Liver (tissue), 9 donors: Measurements from ENCODE around the gene GPR75. TPM values are rescaled to one million over a fixed set of nuclear protein-coding genes. Genes with fewer than 3 reads are reported as not detected.

Experiments used
- DNase-seq: peaks from one replicate; pipeline ENCODE4 v3.0.0-alpha.2; 2017; ENCODE audit warnings: low spot score
- H3K27ac ChIP-seq, 2 donors: one replicate each; pipeline ENCODE4 v1.7.0; 2013; ENCODE audit warnings: inconsistent platforms in 2 of 2, low read length in 2 of 2, control low read depth in 1 of 2, low read depth in 1 of 2, mild to moderate bottlenecking in 1 of 2
- H3K27me3 ChIP-seq, 4 donors: one replicate each; pipeline versions ENCODE4 v1.6.1 to v1.7.0; 2013; ENCODE audit warnings: low read length in 3 of 4, inconsistent platforms in 1 of 4, mild to moderate bottlenecking in 1 of 4, moderate library complexity in 1 of 4; ENCODE audit not compliant: control insufficient read depth in 4 of 4, insufficient read depth in 4 of 4
- H3K36me3 ChIP-seq, 4 donors: one replicate each; pipeline versions ENCODE4 v1.6.1 to v1.7.0; 2013; ENCODE audit warnings: low read length in 3 of 4, mild to moderate bottlenecking in 3 of 4, low read depth in 1 of 4, moderate library complexity in 1 of 4; ENCODE audit not compliant: control insufficient read depth in 4 of 4, insufficient read depth in 3 of 4
- H3K4me1 ChIP-seq, 4 donors: one replicate each; pipeline versions ENCODE4 v1.6.1 to v1.7.0; 2013; ENCODE audit warnings: low read length in 3 of 4, mild to moderate bottlenecking in 3 of 4, moderate library complexity in 1 of 4; ENCODE audit not compliant: control insufficient read depth in 4 of 4, insufficient read depth in 4 of 4
- H3K4me3 ChIP-seq, 3 donors: one replicate each; pipeline versions ENCODE4 v1.6.1 to v1.7.0; 2013; ENCODE audit warnings: low read length in 3 of 3, control low read depth in 1 of 3, low read depth in 1 of 3, mild to moderate bottlenecking in 1 of 3
- H3K9ac ChIP-seq, 2 donors: one replicate each; pipeline ENCODE4 v1.7.0; 2013; ENCODE audit warnings: low read length in 2 of 2, mild to moderate bottlenecking in 2 of 2, moderate library complexity in 2 of 2, control low read depth in 1 of 2, low read depth in 1 of 2
- H3K9me3 ChIP-seq, 4 donors: one replicate each; pipeline versions ENCODE4 v1.6.1 to v1.7.0; 2013; ENCODE audit warnings: low read length in 3 of 4; ENCODE audit not compliant: control insufficient read depth in 4 of 4
- ATF3 ChIP-seq: IDR thresholded peaks from 2 replicates; pipeline ENCODE4 v1.6.1; 2016; ENCODE audit warnings: antibody characterized with exemption
- EGR1 ChIP-seq, 2 donors: IDR thresholded peaks; 2 replicates each; pipeline ENCODE4 v1.6.1; 2016 to 2018; ENCODE audit warnings: antibody characterized with exemption in 2 of 2, low read depth in 2 of 2
- FOXA1 ChIP-seq: IDR thresholded peaks from 2 replicates; pipeline ENCODE4 v1.6.1; 2016; ENCODE audit warnings: antibody characterized with exemption
- FOXA2 ChIP-seq: IDR thresholded peaks from 2 replicates; pipeline ENCODE4 v1.6.1; 2016; ENCODE audit warnings: antibody characterized with exemption
- GABPA ChIP-seq, 2 donors: IDR thresholded peaks in 1 of 2; conservative IDR thresholded peaks in 1 of 2; 2 replicates each; pipeline ENCODE4 v1.6.1; 2016; ENCODE audit warnings: antibody characterized with exemption in 2 of 2, mild to moderate bottlenecking in 1 of 2, moderate library complexity in 1 of 2
- HNF4A ChIP-seq, 2 donors: conservative IDR thresholded peaks; 2 replicates each; pipeline ENCODE4 v1.6.1; 2016; ENCODE audit warnings: antibody characterized with exemption in 2 of 2, mild to moderate bottlenecking in 2 of 2
- HNF4G ChIP-seq: IDR thresholded peaks from 2 replicates; pipeline ENCODE4 v1.6.1; 2016; ENCODE audit warnings: antibody characterized with exemption
- JUND ChIP-seq, 2 donors: IDR thresholded peaks; 2 replicates each; pipeline ENCODE4 v1.6.1; 2016; ENCODE audit warnings: antibody characterized with exemption in 2 of 2
- MAX ChIP-seq: IDR thresholded peaks from 2 replicates; pipeline ENCODE4 v1.6.1; 2016; ENCODE audit warnings: antibody characterized with exemption
- NR2F2 ChIP-seq: IDR thresholded peaks from 2 replicates; pipeline ENCODE4 v1.6.1; 2016; ENCODE audit warnings: antibody characterized with exemption
- RAD21 ChIP-seq, 2 donors: IDR thresholded peaks; 2 replicates each; pipeline ENCODE4 v1.6.1; 2016; ENCODE audit warnings: antibody characterized with exemption in 2 of 2, mild to moderate bottlenecking in 2 of 2
- REST ChIP-seq: IDR thresholded peaks from 2 replicates; pipeline ENCODE4 v1.6.1; 2016; ENCODE audit warnings: antibody characterized with exemption, mild to moderate bottlenecking
- RXRA ChIP-seq, 2 donors: IDR thresholded peaks; 2 replicates each; pipeline ENCODE4 v1.6.1; 2017 to 2018; ENCODE audit warnings: antibody characterized with exemption in 2 of 2, mild to moderate bottlenecking in 1 of 2
- SP1 ChIP-seq: IDR thresholded peaks from 2 replicates; pipeline ENCODE4 v1.6.1; 2018; ENCODE audit warnings: antibody characterized with exemption, mild to moderate bottlenecking
- TAF1 ChIP-seq: conservative IDR thresholded peaks from 2 replicates; pipeline ENCODE4 v1.6.1; 2016; ENCODE audit warnings: antibody characterized with exemption, mild to moderate bottlenecking
- YY1 ChIP-seq: IDR thresholded peaks from 2 replicates; pipeline ENCODE4 v1.6.1; 2016; ENCODE audit warnings: antibody characterized with exemption, mild to moderate bottlenecking
- WGBS: extraction: QIAGEN DNeasy Blood & Tissue Kit; methylation state at CpG from one replicate; pipeline ENCODE4 v1.1.7; 2013; 5-methylcytosine and 5-hydroxymethylcytosine counted together
- polyA plus RNA-seq, 2 donors: library from polyadenylated mRNA; stranded (reverse) in 1 of 2; unstranded in 1 of 2; fragments of 200-250 nt in 1 of 2; fragments of >200 nt in 1 of 2; fragmentation: Nextera tagmentation in 1 of 2; extraction: Ambion mirVana in 1 of 2; gene quantifications; one replicate each; pipeline versions ENCODE4 v1.2.1 to v1.2.3, GENCODE V29; 2013 to 2015
- total RNA-seq, 2 donors: library from RNA; depleted of rRNA; stranded (reverse); fragments of >200 nt; gene quantifications; one replicate each; pipeline ENCODE4 v1.2.3, GENCODE V29; 2014
- TF ChIP-seq, protein P1 (sequence below): fragments of 150-350 bp; IDR thresholded peaks from 2 replicates; pipeline ENCODE4 v1.5.1; 2017; ENCODE audit warnings: improper control_type of control experiment, low read depth, low read length; ENCODE audit not compliant: missing input control
- TF ChIP-seq, protein P2 (sequence below): IDR thresholded peaks from 2 replicates; pipeline ENCODE4 v1.6.1; 2016; ENCODE audit warnings: antibody characterized with exemption
- donor health status: healthy.
- donor health status: healthy.
- donor health status: healthy.
- donor health status: healthy.
- donor health status: healthy.

The GPR75 gene
- total and polyA plus RNA-seq, 4 donors, result 0.21 to 5.4 (median 1.4) TPM

- H3K27me3 ChIP-seq, result no peaks in the 10 kb centered on the region
- H3K9ac ChIP-seq, result no peak overlapping the region
- DNase-seq, result no peak
- H3K9me3 ChIP-seq, result no peaks in the 10 kb centered on the region
- WGBS, result 97% methylated on average over 9 of the region's 9 CpGs
- TF ChIP-seq, protein P1, sequence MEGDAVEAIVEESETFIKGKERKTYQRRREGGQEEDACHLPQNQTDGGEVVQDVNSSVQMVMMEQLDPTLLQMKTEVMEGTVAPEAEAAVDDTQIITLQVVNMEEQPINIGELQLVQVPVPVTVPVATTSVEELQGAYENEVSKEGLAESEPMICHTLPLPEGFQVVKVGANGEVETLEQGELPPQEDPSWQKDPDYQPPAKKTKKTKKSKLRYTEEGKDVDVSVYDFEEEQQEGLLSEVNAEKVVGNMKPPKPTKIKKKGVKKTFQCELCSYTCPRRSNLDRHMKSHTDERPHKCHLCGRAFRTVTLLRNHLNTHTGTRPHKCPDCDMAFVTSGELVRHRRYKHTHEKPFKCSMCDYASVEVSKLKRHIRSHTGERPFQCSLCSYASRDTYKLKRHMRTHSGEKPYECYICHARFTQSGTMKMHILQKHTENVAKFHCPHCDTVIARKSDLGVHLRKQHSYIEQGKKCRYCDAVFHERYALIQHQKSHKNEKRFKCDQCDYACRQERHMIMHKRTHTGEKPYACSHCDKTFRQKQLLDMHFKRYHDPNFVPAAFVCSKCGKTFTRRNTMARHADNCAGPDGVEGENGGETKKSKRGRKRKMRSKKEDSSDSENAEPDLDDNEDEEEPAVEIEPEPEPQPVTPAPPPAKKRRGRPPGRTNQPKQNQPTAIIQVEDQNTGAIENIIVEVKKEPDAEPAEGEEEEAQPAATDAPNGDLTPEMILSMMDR, result no peak
- no peak for TF ChIP-seq NR2F2
- no peak for TF ChIP-seq HNF4A (conservative IDR thresholded peaks at IDR 0.05)
- no peak for TF ChIP-seq JUND (IDR thresholded peaks at IDR 0.05)
- TF ChIP-seq SP1, result no peak
- no peak for TF ChIP-seq EGR1 (IDR thresholded peaks at IDR 0.05; ENCODE audit: low read depth in 2 of 2)
- TF ChIP-seq, protein P2, sequence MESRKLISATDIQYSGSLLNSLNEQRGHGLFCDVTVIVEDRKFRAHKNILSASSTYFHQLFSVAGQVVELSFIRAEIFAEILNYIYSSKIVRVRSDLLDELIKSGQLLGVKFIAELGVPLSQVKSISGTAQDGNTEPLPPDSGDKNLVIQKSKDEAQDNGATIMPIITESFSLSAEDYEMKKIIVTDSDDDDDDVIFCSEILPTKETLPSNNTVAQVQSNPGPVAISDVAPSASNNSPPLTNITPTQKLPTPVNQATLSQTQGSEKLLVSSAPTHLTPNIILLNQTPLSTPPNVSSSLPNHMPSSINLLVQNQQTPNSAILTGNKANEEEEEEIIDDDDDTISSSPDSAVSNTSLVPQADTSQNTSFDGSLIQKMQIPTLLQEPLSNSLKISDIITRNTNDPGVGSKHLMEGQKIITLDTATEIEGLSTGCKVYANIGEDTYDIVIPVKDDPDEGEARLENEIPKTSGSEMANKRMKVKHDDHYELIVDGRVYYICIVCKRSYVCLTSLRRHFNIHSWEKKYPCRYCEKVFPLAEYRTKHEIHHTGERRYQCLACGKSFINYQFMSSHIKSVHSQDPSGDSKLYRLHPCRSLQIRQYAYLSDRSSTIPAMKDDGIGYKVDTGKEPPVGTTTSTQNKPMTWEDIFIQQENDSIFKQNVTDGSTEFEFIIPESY, result no peak
- TF ChIP-seq GABPA (IDR thresholded peaks at IDR 0.05 in 1 of 2, conservative IDR thresholded peaks at IDR 0.05 in 1 of 2), result no peak
- TF ChIP-seq RAD21 (IDR thresholded peaks at IDR 0.05), result no peak
- TF ChIP-seq YY1, result no peak
- no peak for TF ChIP-seq MAX
- no peak for TF ChIP-seq ATF3
- TF ChIP-seq REST, result no peak
- TF ChIP-seq TAF1, result no peak
- no peak for TF ChIP-seq HNF4G
- TF ChIP-seq RXRA (IDR thresholded peaks at IDR 0.05), result no peak
- no peak for TF ChIP-seq FOXA1
- TF ChIP-seq FOXA2, result no peak
- peaks cover 0 to 1% (median 0%) of the 10 kb centered on the region in 4 donors for H3K4me1 ChIP-seq
- peaks cover 4 to 53% (median 42%) of the 10 kb centered on the region in 4 donors for H3K36me3 ChIP-seq
- H3K27ac ChIP-seq, result no peak overlapping the region
- H3K4me3 ChIP-seq, result no peak overlapping the region
These were observed 45.6 kb upstream of the GPR75 start for GRCh38 chr2:53905396-53905795.
